ENCODE results near the gene SLC13A3.

- TF ChIP-seq CTCF (conservative IDR thresholded peaks at IDR 0.05; ENCODE audit: low read depth, low read length) = no peak
- TF ChIP-seq EZH2 (IDR thresholded peaks at IDR 0.05; ENCODE audit: borderline replicate concordance, low read depth, low read length, poor library complexity, severe bottlenecking) = no peak
Observed at GRCh38 chr20:46573788-46574584, 77.3 kb downstream of the SLC13A3 start.
